ENCODE measurements around the gene GNG8. TPM values are rescaled to one million over a fixed set of nuclear protein-coding genes. Genes with fewer than 3 reads are reported as not detected.

The GNG8 gene
- total RNA-seq = 13.2 and 14.6 TPM in 2 replicates

- intact Hi-C loops (cut with micrococcal nuclease) = no loop called here
Observed at GRCh38 chr19:46635920-46636761, at the start of gene GNG8. Gene GNG8, minus strand, starts transcription at chr19:46636202. Its CDS starts 1,520 bp downstream, at chr19:46634682.

GRCh38 chr19:46685189-46685588 is 49.2 kb upstream of the GNG8 start:
- intact Hi-C loops (cut with micrococcal nuclease) = no loop called here

GRCh38 chr19:46678110-46678732 is 42.2 kb upstream of the GNG8 start:
- intact Hi-C loops (cut with micrococcal nuclease) = loop anchor here (1.0 kb wide), 3 partner anchors 17 to 44 kb away; partner anchors contain the start of gene DACT3

GRCh38 chr19:46674416-46675178 is 38.6 kb upstream of the GNG8 start:
- intact Hi-C loops (cut with micrococcal nuclease) = no loop called here

GRCh38 chr19:46670813-46671212 is 34.8 kb upstream of the GNG8 start:
- intact Hi-C loops (cut with micrococcal nuclease) = no loop called here

- intact Hi-C loops (cut with micrococcal nuclease) = loop anchor here (10.0 kb wide), 1 partner anchor 936 kb away; the partner anchor contains the start of gene BICRA
Observed at GRCh38 chr19:46668662-46669061, 32.7 kb upstream of the GNG8 start.

GRCh38 chr19:46665072-46665471 is 29.1 kb upstream of the GNG8 start:
- intact Hi-C loops (cut with micrococcal nuclease) = loop anchor here (10.0 kb wide), 1 partner anchor 940 kb away; the partner anchor contains the start of gene BICRA

- intact Hi-C loops (cut with micrococcal nuclease) = loop anchor here (1.0 to 10.0 kb wide), 13 partner anchors 16 to 943 kb away; partner anchors contain the start of genes BICRA, TMEM160 and ZC3H4
Observed at GRCh38 chr19:46661735-46662592, 26.0 kb upstream of the GNG8 start.

GRCh38 chr19:46661020-46661731 is 25.2 kb upstream of the GNG8 start, which contains the start of gene DACT3:
Gene DACT3, minus strand, starts transcription at chr19:46661182. Its CDS starts 118 bp downstream, at chr19:46661064.
- intact Hi-C loops (cut with micrococcal nuclease) = loop anchor here (1.0 to 10.0 kb wide), 11 partner anchors 17 to 944 kb away; partner anchors contain the start of genes BICRA, TMEM160 and ZC3H4

GRCh38 chr19:46660551-46661019 is 24.6 kb upstream of the GNG8 start:
- intact Hi-C loops (cut with micrococcal nuclease) = loop anchor here (1.0 to 10.0 kb wide), 11 partner anchors 18 to 944 kb away; partner anchors contain the start of genes BICRA, TMEM160 and ZC3H4

GRCh38 chr19:46660008-46660517 is 24.1 kb upstream of the GNG8 start:
- intact Hi-C loops (cut with micrococcal nuclease) = loop anchor here (2.0 to 10.0 kb wide), 2 partner anchors 125 to 945 kb away; partner anchors contain the start of gene BICRA

GRCh38 chr19:46659151-46660007 is 23.4 kb upstream of the GNG8 start:
- intact Hi-C loops (cut with micrococcal nuclease) = loop anchor here (2.0 to 10.0 kb wide), 2 partner anchors 125 to 945 kb away; partner anchors contain the start of gene BICRA

- intact Hi-C loops (cut with micrococcal nuclease) = no loop called here
Observed at GRCh38 chr19:46656541-46656940, 20.5 kb upstream of the GNG8 start.

GRCh38 chr19:46654621-46655152 is 18.7 kb upstream of the GNG8 start:
- intact Hi-C loops (cut with micrococcal nuclease) = no loop called here

- intact Hi-C loops (cut with micrococcal nuclease) = no loop called here
Observed at GRCh38 chr19:46650445-46650844, 14.4 kb upstream of the GNG8 start.

GRCh38 chr19:46648961-46649960 is 13.3 kb upstream of the GNG8 start:
- intact Hi-C loops (cut with micrococcal nuclease) = no loop called here
